Astrocyte (in vitro differentiated cells and primary cell): Measurements from ENCODE around the gene TMEM221. TPM values are rescaled to one million over a fixed set of nuclear protein-coding genes. Genes with fewer than 3 reads are reported as not detected.

ENCODE experiments used
- DNase-seq: peaks from one replicate; pipeline ENCODE4 v3.0.0-alpha.2; 2010; ENCODE audit warnings: low read depth
- FAIRE-seq: peaks from 2 replicates; lab custom pipeline; 2011; peaks lifted over from hg19 to GRCh38; lab: Jason Lieb, UNC
- H2AFZ ChIP-seq: 2 replicates; pipeline ENCODE4 v1.6.0; 2012; ENCODE audit warnings: low read depth, low read length, inconsistent platforms
- H3K27ac ChIP-seq: 2 replicates; pipeline ENCODE4 v1.5.1; 2011; ENCODE audit warnings: low read depth, low read length, inconsistent platforms
- H3K27me3 ChIP-seq: 2 replicates; pipeline ENCODE4 v1.6.0; 2011; ENCODE audit warnings: low read length, inconsistent platforms; ENCODE audit not compliant: insufficient read depth
- H3K36me3 ChIP-seq: 2 replicates; pipeline ENCODE4 v1.5.1; 2011; ENCODE audit warnings: low read length, inconsistent platforms; ENCODE audit not compliant: insufficient read depth
- H3K4me1 ChIP-seq: 2 replicates; pipeline ENCODE4 v1.5.1; 2011; ENCODE audit warnings: low read length, inconsistent platforms; ENCODE audit not compliant: insufficient read depth
- H3K4me2 ChIP-seq: 2 replicates; pipeline ENCODE4 v1.6.0; 2012; ENCODE audit warnings: low read length, inconsistent platforms
- H3K4me3 ChIP-seq: 2 replicates; pipeline ENCODE4 v1.5.1; 2011; ENCODE audit warnings: low read depth, mild to moderate bottlenecking, low read length, inconsistent platforms; ENCODE audit not compliant: insufficient read depth
- H3K79me2 ChIP-seq: 2 replicates; pipeline ENCODE4 v1.6.0; 2012; ENCODE audit warnings: mild to moderate bottlenecking, low read length, inconsistent platforms; ENCODE audit not compliant: insufficient read depth
- H3K9ac ChIP-seq: 2 replicates; pipeline ENCODE4 v1.6.0; 2012; ENCODE audit warnings: mild to moderate bottlenecking, low read length, inconsistent platforms
- H3K9me3 ChIP-seq: 2 replicates; pipeline ENCODE4 v1.5.1; 2012; ENCODE audit warnings: low read depth, mild to moderate bottlenecking, low read length, inconsistent platforms; ENCODE audit not compliant: insufficient read depth
- H4K20me1 ChIP-seq: 2 replicates; pipeline ENCODE4 v1.6.0; 2012; ENCODE audit warnings: low read length, inconsistent platforms; ENCODE audit not compliant: insufficient read depth
- H3K27ac Mint-ChIP-seq: one replicate; pipeline ENCODE4 v1.8.0; 2021; ENCODE audit warnings: mild to moderate bottlenecking, mixed read lengths; ENCODE audit not compliant: unreplicated experiment
- H3K27me3 Mint-ChIP-seq: one replicate; pipeline ENCODE4 v1.8.0; 2021; ENCODE audit warnings: low read depth, mixed read lengths; ENCODE audit not compliant: unreplicated experiment
- H3K36me3 Mint-ChIP-seq: one replicate; pipeline ENCODE4 v1.8.0; 2021; ENCODE audit warnings: low read depth, mixed read lengths; ENCODE audit not compliant: unreplicated experiment
- H3K4me1 Mint-ChIP-seq: one replicate; pipeline ENCODE4 v1.8.0; 2021; ENCODE audit warnings: low read depth, mixed read lengths; ENCODE audit not compliant: unreplicated experiment
- H3K4me3 Mint-ChIP-seq: one replicate; pipeline ENCODE4 v1.8.0; 2021; ENCODE audit warnings: mild to moderate bottlenecking, moderate library complexity, mixed read lengths; ENCODE audit not compliant: unreplicated experiment
- H3K9me3 Mint-ChIP-seq: one replicate; pipeline ENCODE4 v1.8.0; 2021; ENCODE audit warnings: mild to moderate bottlenecking, mixed read lengths; ENCODE audit not compliant: unreplicated experiment
- CTCF ChIP-seq: IDR thresholded peaks from 2 replicates; pipeline ENCODE4 v1.5.1; 2011; ENCODE audit warnings: low read depth, mild to moderate bottlenecking, inconsistent platforms, low read length, moderate library complexity; ENCODE audit not compliant: insufficient read depth
- EZH2 ChIP-seq: IDR thresholded peaks from 2 replicates; pipeline ENCODE4 v1.6.1; 2012; ENCODE audit warnings: mild to moderate bottlenecking, low read length, inconsistent platforms; ENCODE audit not compliant: insufficient read depth
- total RNA-seq: library from RNA; stranded (reverse); gene quantifications from 2 replicates; pipeline ENCODE4 v1.2.1, GENCODE V29; 2021

TMEM221 gene
- total RNA-seq, 1 donor from 2014 or later: 0.23 TPM

DNA sequence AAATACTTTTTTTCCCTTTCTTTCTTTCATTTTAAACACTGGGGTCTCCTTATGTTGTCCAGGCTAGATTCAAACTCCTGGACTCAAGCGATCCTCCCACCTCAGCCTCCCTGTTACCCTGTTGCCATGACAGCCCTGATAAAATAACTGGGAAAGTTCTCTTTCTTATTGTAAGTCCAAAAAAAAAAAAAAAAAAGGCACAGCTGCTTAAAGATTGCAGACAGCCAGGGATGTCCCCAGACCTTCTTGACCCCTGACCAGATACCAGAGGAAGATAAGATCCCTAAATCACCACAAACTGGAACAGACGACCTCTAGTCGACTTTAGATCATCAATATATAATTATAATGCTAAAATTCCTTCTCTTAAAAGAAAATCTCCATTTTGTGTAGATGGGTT, 29.8 kb downstream of the TMEM221 start:
- Mint-ChIP-seq H3K9me3 (no peaks in the 10 kb centered on the region), H3K36me3 (peaks cover 12% of the 10 kb centered on the region), H3K4me3 (peak overlapping the region; percentile 89), H3K4me1 (peaks cover 1% of the 10 kb centered on the region), H3K27ac (peak overlapping the region; percentile 95), H3K27me3 (no peaks in the 10 kb centered on the region)
- no peak for TF ChIP-seq EZH2
- TF ChIP-seq CTCF: no peak
- Histone ChIP-seq H3K4me2 (peak overlapping the region; percentile 91), H3K9ac (no peak overlapping the region), H3K27me3 (peaks cover 17% of the 10 kb centered on the region), H3K27ac (no peak overlapping the region), H3K4me1 (peaks cover 4% of the 10 kb centered on the region), H3K79me2 (peaks cover 6% of the 10 kb centered on the region), H2AFZ (no peak overlapping the region), H3K4me3 (no peak overlapping the region), H4K20me1 (no peaks in the 10 kb centered on the region), H3K36me3 (no peaks in the 10 kb centered on the region), H3K9me3 (no peaks in the 10 kb centered on the region)
- FAIRE-seq: no peak
- no peak for DNase-seq

- Histone ChIP-seq H2AFZ (no peak overlapping the region), H4K20me1 (no peaks in the 10 kb centered on the region), H3K27me3 (peaks cover 29% of the 10 kb centered on the region), H3K9ac (no peak overlapping the region), H3K4me2 (no peak overlapping the region), H3K4me3 (no peak overlapping the region), H3K36me3 (no peaks in the 10 kb centered on the region), H3K27ac (no peak overlapping the region), H3K79me2 (no peaks in the 10 kb centered on the region), H3K9me3 (no peaks in the 10 kb centered on the region), H3K4me1 (no peaks in the 10 kb centered on the region)
- peaks cover 12% of the 10 kb centered on the region for H3K36me3 Mint-ChIP-seq
- no peaks in the 10 kb centered on the region for H3K9me3 Mint-ChIP-seq
- H3K4me1 Mint-ChIP-seq: peaks cover 3% of the 10 kb centered on the region
- no peak for DNase-seq
- H3K27ac Mint-ChIP-seq: no peak overlapping the region
- no peaks in the 10 kb centered on the region for H3K27me3 Mint-ChIP-seq
- H3K4me3 Mint-ChIP-seq: no peak overlapping the region
- FAIRE-seq: no peak
- no peak for TF ChIP-seq EZH2
Observed at GRCh38 chr19:17415121-17415520, 33.3 kb downstream of the TMEM221 start.

GRCh38 chr19:17414097-17414496, 34.4 kb downstream of the TMEM221 start:
- TF ChIP-seq CTCF: no peak
- no peak for TF ChIP-seq EZH2
- Mint-ChIP-seq H3K27ac (no peak overlapping the region), H3K9me3 (no peaks in the 10 kb centered on the region), H3K27me3 (no peaks in the 10 kb centered on the region), H3K4me3 (no peak overlapping the region), H3K36me3 (peaks cover 12% of the 10 kb centered on the region), H3K4me1 (peaks cover 3% of the 10 kb centered on the region)
- Histone ChIP-seq H3K9ac (no peak overlapping the region), H3K4me3 (no peak overlapping the region), H3K4me2 (no peak overlapping the region), H2AFZ (no peak overlapping the region), H3K27ac (no peak overlapping the region), H3K36me3 (no peaks in the 10 kb centered on the region), H3K9me3 (no peaks in the 10 kb centered on the region), H3K4me1 (no peaks in the 10 kb centered on the region), H4K20me1 (no peaks in the 10 kb centered on the region), H3K27me3 (peaks cover 29% of the 10 kb centered on the region), H3K79me2 (no peaks in the 10 kb centered on the region)
- DNase-seq (no peak), FAIRE-seq (no peak)
